Kidney (tissue), 14 donors: ENCODE measurements around the gene CXXC5. TPM values are rescaled to one million over a fixed set of nuclear protein-coding genes. Genes with fewer than 3 reads are reported as not detected.

Source experiments
- DNase-seq, 5 donors: peaks; one replicate each; pipeline ENCODE4 v3.0.0-alpha.2; 2013 to 2020
- FAIRE-seq: peaks from 2 replicates; lab custom pipeline; 2012; peaks lifted over from hg19 to GRCh38; lab: Jason Lieb, UNC
- H3K27ac ChIP-seq, 2 donors: one replicate each; pipeline ENCODE4 v1.7.0; 2013; ENCODE audit warnings: low read depth in 2 of 2, low read length in 2 of 2, inconsistent platforms in 1 of 2
- H3K27me3 ChIP-seq: one replicate; pipeline ENCODE4 v1.7.1; 2013; ENCODE audit warnings: low read length, inconsistent platforms; ENCODE audit not compliant: control insufficient read depth, insufficient read depth
- H3K36me3 ChIP-seq, 3 donors: one replicate each; pipeline versions ENCODE4 v1.7.0 to v1.7.1; 2013; ENCODE audit warnings: low read length in 3 of 3, control low read depth in 1 of 3, inconsistent platforms in 1 of 3; ENCODE audit not compliant: insufficient read depth in 3 of 3, control insufficient read depth in 2 of 3
- H3K4me1 ChIP-seq, 3 donors: one replicate each; pipeline versions ENCODE4 v1.7.0 to v1.7.1; 2013; ENCODE audit warnings: low read length in 3 of 3, inconsistent platforms in 1 of 3, low read depth in 1 of 3; ENCODE audit not compliant: control insufficient read depth in 2 of 3, insufficient read depth in 2 of 3
- H3K4me3 ChIP-seq, 3 donors: one replicate each; pipeline versions ENCODE4 v1.7.0 to v1.8.1; 2013; ENCODE audit warnings: low read length in 3 of 3, control low read depth in 1 of 3, inconsistent platforms in 1 of 3
- H3K9ac ChIP-seq, 3 donors: one replicate each; pipeline versions ENCODE4 v1.7.0 to v1.7.1; 2013; ENCODE audit warnings: low read length in 3 of 3, control low read depth in 1 of 3, inconsistent platforms in 1 of 3
- H3K9me3 ChIP-seq, 3 donors: one replicate each; pipeline versions ENCODE4 v1.7.0 to v1.7.1; 2013; ENCODE audit warnings: low read length in 3 of 3, control low read depth in 1 of 3, inconsistent platforms in 1 of 3; ENCODE audit not compliant: control insufficient read depth in 2 of 3, insufficient read depth in 1 of 3
- CTCF ChIP-seq: IDR thresholded peaks from 3 replicates; pipeline ENCODE4 v1.5.1; 2012; ENCODE audit warnings: mild to moderate bottlenecking, moderate library complexity, borderline replicate concordance; ENCODE audit not compliant: insufficient read depth; ENCODE audit errors: extremely low read depth
- intact Hi-C: fragments of 100-400 bp; cut with DNase I; formaldehyde crosslinking; loops from one replicate; pipeline ENCODE4 v1.11.1; 2022
- polyA plus RNA-seq: library from polyadenylated mRNA; stranded (reverse); fragments of 350-450 nt; fragmentation: Illumina TruSeq; extraction: RNeasy Lipid Tissue Mini Kit (QIAGEN cat#74804); gene quantifications from one replicate; pipeline ENCODE4 v1.2.3, GENCODE V29; 2014; ENCODE audit warnings: low read depth, low replicate concordance; ENCODE audit not compliant: insufficient read depth
- total RNA-seq: library from RNA; stranded (reverse); fragmentation: NEBNext Ultra II Directional; extraction: Animal tissue kit (Norgen Biotek cat#: 25700); gene quantifications from one replicate; pipeline ENCODE4 v1.2.1, GENCODE V29; 2021
- donor health status: control.
- donor health status: control.
- donor health status: control.
- donor health status: control.
- donor health status: control.
- donor health status: DM: yes; HTN: yes; CAD: no.
- donor health status: Normal renal cell carcinoma (clear cell type).

CXXC5 gene
- total and polyA plus RNA-seq, 2 donors from 2014 or later: 116 to 122 TPM

GRCh38 chr5:139634541-139634940 is 13.6 kb upstream of the CXXC5 start:
- no peak overlapping the region for H3K4me3 ChIP-seq
- no peak overlapping the region for H3K27ac ChIP-seq
- H3K36me3 ChIP-seq: peaks cover 0 to 3% (median 0%) of the 10 kb centered on the region in 3 donors
- FAIRE-seq: no peak
- DNase-seq: peak in 1 of 5 donors; percentile 38
- intact Hi-C loops: loop anchor here (5.0 kb wide), 1 partner anchor 133 kb away; no protein-coding TSS in a partner anchor
- H3K9ac ChIP-seq: no peak overlapping the region
- peaks cover 17 to 40% (median 28%) of the 10 kb centered on the region in 3 donors for H3K4me1 ChIP-seq
- H3K9me3 ChIP-seq: no peaks in the 10 kb centered on the region
- H3K27me3 ChIP-seq: no peaks in the 10 kb centered on the region
- no peak for TF ChIP-seq CTCF

DNA sequence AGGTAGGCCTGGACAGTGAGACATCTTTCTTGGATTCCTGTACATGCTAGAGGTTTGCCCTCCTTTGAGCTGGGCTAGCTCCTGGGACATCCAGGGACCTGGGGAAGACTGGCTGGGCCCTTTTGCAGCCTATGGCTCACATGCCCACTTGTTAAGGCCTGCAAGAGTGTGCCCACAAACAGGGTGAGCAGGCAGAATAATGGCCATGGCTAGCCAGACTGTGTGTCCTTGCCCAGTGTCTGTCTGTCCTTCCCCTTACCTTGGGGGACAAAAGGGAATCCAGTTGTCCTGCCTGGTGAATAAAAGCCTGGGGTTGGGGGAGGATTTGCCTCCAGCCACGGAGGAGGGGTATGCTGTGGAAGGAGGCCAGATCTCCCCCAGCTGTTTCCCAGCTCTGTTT is 13.0 kb upstream of the CXXC5 start:
- H3K9ac ChIP-seq: peak overlapping the region in 1 of 3 donors; percentile 59
- peak overlapping the region; percentile 61 to 94 for H3K27ac ChIP-seq
- no peak for TF ChIP-seq CTCF
- FAIRE-seq (no peak), DNase-seq (peak in 1 of 5 donors; percentile 45)
- H3K36me3 ChIP-seq: peaks cover 0 to 3% (median 0%) of the 10 kb centered on the region in 3 donors
- intact Hi-C loops: no loop called here
- no peaks in the 10 kb centered on the region for H3K9me3 ChIP-seq
- H3K4me1 ChIP-seq: peaks cover 17 to 47% (median 35%) of the 10 kb centered on the region in 3 donors
- no peaks in the 10 kb centered on the region for H3K27me3 ChIP-seq
- no peak overlapping the region for H3K4me3 ChIP-seq

DNA sequence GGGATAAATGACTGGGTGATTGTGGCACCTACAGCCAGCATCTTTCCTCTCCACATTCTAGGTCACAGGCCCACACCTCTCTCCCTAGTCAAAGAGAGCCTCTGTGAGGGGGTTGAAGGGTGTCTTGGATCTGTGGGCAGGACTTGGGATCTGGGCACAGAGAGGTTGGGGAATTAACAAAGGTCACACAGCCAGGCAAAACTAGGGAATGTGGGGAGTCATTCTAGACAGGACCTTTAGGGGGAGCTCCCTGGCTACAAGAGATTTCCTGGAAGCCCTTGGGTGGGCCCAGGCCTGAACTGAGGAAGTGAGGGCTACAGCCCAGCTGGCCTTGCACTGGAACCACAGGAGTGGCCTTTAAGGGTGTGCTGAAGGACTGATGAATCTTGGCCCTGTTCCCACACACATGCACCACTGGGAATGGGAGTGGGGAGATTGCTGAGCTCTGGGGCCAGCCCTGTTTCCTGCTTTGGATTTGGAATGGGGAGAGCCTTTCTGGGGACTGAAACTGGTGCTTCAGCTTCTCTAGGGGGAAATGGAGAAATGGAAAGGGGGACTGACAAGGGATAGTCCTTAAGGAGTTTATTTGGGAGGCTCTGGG is 12.4 kb upstream of the CXXC5 start:
- Histone ChIP-seq H3K27me3 (no peaks in the 10 kb centered on the region), H3K36me3 (peaks cover 0 to 3% (median 0%) of the 10 kb centered on the region in 3 donors), H3K9ac (peak overlapping the region in 2 of 3 donors; percentile 22 to 65), H3K27ac (peak overlapping the region; percentile 70 to 94), H3K4me1 (peaks cover 17 to 52% (median 38%) of the 10 kb centered on the region in 3 donors), H3K9me3 (no peaks in the 10 kb centered on the region), H3K4me3 (peak overlapping the region in 1 of 3 donors; percentile 9)
- peak; percentile 66 for TF ChIP-seq CTCF
- DNase-seq (peak; percentile 70 to 95 (median 81)), FAIRE-seq (no peak)
- intact Hi-C loops: no loop called here
